Midbrain (tissue), 1 donor: ENCODE measurements around the gene SETD1A.
"Not testable (repeated sequence)": the region's sequence is repeated elsewhere in the genome, so short reads cannot be mapped to it uniquely, and the experiment has no call there.

Experiments used
- DNase-seq: peaks from one replicate; lab custom pipeline; 2025; lab: John Stamatoyannopoulos, UW

Gene SETD1A

DNA sequence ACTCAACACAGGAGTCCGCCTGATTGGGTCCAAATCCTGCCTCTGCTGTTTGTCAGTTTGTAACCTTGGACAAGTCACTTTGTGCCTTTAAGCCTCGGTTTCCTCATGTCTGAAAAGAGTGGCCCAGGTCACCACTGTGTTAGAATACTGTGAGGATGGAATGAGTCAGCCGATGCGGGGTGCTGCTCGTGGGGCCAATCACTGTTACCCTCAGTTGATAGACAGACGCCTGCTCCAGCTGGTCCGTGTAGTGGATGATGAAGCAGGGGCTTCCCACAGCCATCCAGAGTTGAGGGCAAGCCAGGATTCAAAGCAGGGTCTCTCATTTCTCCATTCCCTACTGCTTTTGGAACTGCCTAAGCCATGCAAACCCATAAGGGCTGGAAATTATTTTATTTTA is 28.4 kb upstream of the SETD1A start:
- no peak for DNase-seq

DNA sequence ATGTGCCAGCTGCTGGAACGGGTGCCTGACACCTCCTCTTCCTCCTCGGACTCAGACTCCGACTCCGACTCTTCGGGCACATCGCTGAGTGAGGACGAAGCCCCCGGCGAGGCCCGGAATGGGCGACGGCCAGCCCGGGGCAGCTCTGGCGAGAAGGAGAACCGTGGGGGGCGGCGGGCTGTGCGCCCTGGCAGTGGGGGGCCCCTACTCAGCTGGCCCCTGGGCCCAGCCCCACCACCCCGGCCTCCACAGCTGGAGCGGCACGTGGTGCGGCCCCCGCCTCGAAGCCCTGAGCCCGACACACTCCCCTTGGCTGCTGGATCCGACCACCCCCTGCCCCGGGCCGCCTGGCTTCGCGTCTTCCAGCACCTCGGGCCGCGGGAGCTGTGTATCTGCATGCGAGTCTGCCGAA is 27.4 kb upstream of the SETD1A start:
- DNase-seq = no peak

DNA sequence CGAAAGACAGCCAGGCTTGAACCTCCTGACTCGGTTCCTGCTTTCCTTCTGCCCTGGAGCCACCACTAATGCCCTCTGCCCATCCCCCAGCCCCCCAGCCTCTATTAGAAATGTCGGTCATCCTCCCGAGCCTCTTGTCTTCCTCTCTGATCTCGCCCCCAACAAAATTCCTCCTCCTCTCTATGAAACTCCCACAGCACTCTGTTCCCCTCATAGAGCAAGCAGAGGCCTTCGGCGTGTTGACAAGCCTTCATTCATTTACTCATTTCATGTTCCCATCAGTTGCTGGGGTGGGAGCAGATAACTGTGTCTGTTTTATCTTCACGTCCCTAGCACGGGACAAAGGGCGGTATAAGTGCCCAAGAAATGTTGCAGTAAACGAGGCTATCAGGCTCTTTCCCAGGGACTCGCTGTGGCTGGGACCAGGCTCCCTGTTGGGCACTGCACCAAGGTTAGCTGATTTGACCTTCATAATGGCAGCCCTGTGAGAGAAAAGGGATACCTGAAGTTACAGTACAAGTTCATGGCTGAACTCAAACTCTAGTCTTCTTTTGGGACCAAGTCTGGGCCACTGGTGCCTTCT is 26.4 kb upstream of the SETD1A start:
- no peak for DNase-seq

DNA sequence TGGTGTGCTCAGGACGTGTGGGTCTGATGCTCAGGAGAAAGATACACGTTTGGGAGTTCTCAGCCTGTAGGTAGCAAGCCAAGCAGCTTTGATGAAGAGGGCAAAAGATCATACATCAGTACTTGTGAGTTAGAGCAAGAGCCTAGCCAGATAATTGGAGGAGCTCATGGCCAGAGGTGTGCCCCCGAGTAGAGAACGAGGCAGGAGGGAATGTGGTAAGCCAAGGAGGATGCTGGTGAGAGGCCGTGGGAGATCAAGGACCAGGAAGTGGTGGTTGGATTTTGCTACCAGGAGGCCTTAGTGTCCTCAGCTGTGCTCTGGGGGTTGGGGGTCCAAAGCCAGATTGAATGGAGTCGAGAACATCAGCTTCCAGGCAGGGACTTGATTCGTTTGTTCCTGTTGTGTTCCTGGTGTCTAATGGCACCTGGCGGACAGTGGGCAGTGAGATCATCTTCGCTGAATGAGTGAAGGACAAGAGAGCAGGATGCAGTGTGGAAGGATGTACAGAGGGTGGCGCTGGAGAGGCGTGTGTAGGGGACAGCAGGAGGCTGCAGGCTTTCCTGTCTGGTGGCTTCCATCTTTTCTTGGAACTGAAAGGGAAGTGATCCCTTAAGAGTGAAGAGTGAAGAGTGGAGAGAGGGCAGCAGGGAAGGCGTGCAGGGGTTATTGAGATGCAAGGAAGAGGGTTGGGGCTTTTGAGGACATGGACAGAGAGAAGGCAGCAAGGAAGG is 22.6 kb upstream of the SETD1A start:
- peak; percentile 44 for DNase-seq

DNA sequence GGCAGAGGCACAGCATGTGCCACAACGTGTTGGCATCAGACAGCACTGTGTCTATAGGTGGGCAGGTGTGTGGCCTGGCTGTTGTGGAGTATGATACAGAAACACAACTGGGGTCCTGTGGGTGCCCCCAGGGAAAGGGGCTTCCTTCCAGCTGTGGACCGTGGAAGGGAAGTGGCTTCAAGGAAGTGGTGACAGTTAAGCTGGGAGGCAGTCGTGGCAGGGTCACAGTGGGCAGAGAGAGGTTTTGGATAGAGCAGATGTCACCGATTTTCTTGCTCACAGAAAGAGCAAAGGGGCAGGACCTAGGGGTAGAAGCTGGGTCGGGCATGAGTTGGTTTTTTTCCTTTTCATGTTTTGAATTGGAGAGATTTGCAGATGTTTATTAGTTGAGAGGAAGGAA is 19.9 kb upstream of the SETD1A start:
- no peak for DNase-seq

DNA sequence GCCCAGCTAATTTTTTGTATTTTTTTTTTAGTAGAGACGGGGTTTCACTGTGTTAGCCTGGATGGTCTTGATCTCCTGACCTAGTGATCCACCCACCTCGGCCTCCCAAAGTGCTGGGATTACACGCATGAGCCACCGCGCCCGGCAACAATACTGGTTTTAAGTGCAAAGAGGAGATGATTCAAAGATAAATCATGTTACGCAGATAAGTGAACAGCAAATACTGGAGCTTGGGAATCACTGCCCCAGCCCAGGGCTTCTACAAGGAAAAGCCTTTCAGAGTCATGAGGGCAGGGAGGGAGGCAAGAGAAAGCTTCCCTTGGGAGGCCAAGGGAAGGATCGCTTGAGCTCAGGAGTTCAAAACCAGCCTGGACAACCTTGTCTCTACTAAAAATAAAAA is 18.0 kb upstream of the SETD1A start:
- not testable (repeated sequence) for DNase-seq

GRCh38 chr16:30941600-30942425 is 15.7 kb upstream of the SETD1A start:
- peak; percentile 40 for DNase-seq

- no peak for DNase-seq
These were observed 15.1 kb upstream of the SETD1A start for GRCh38 chr16:30942426-30942806.

DNA sequence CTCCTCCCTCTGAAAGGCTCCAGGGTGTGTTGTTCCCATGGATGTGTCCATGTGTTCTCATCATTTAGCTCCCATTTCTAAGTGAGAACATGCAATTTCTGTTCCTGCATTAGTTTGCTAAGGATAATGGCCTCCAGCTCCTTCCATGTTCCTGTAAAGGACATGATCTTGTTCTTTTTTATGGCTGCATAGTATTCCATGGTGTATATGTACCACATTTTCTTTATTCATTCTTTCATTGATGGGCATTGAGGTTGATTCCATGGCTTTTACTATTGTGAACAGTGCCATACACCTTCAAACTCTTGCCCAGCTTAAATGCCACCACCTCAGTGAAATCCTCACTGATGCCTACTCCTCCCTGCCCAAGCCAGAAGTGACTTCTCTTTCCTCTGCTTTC is 13.2 kb upstream of the SETD1A start:
- no peak for DNase-seq

- no peak for DNase-seq
These were observed 10.6 kb upstream of the SETD1A start for GRCh38 chr16:30946671-30947540.

- no peak for DNase-seq
These were observed 10.1 kb upstream of the SETD1A start for GRCh38 chr16:30947541-30947858.

DNA sequence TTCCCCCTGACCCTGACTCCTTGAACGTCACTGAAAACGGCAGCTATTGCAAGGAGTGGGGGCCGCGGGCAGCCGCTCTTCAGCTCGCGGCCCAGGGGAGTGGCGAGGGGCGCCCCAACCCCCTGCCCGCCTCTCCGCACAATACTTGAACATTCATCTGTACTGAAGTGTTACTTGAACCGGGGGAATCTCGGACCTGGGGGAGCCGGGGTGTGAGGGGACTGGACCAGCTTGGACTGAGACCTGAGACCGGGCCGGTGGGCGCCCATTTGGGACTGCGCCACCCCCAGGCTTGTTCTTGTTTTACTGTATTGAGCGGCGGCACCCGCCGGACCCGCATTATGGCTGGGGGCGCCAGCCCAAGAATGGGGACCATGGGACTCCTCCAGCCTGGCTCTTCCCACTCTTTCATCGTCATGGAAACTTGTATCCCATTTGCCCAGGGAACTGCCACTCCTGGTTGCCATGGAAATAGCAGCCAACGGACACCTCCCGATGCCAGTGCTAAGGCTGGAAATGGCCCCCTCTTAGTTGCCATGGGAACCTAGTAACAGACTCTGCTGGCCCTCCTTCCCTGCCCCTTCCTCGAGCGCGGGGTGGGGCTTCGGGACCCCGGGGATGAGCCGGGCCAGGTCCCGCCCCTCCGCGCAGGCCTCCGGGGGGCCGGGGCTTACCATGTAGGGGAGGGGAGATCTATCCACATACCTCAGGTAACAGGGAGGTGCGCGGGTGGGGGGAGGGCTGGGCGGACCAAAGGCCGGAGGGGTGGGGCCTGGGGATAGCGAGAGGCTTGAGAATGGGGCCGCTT is 9.5 kb upstream of the SETD1A start:
- DNase-seq = peak; percentile 93

DNA sequence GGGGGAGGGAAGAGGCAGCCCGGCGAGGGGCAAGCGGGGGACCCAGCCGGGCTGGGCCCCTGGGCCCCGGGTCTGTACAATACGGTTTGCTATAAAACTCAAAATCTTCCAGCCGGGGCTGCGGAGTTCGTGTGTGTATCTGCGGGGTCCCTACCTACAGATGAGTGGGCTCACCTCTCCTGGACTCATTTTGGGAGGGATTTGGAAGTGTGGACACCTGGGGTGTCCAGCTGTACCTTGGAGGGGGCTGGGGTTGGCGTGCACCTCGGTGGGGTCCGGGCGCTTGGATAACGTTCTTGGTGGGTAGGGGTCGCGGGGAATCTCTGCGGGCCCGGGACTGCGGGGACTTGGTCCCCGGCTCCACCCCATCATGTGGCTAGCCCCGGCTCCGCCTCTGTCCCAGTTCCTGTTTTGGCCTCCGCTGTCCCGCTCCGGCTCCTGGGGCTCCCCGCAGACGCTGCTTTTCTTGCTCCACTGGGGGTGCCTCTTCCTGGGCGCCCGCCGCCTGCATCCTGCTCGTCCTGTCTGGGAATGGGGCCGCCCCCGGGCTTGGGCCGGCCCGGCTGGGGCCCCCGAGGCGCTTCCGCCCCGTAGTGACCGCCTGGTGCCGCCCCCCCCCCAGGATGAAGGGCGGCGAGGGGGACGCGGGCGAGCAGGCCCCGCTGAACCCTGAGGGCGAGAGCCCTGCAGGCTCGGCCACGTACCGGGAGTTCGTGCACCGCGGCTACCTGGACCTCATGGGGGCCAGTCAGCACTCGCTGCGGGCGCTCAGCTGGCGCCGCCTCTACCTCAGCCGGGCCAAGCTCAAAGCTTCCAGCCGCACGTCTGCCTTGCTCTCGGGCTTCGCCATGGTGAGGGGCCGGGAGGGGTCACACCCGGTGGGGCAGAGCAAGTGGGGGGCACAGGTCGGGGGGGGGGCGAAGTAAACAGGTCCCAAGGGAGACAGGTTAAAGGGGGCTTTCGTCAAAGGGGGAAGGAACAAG is 8.6 kb upstream of the SETD1A start, which contains the start of gene ORAI3:
ORAI3 (plus strand) TSS at position 402 of the 983 bp plus-strand sequence; CDS start at position 624, 222 bp downstream.
- peak; percentile 63 for DNase-seq

- DNase-seq = no peak
These were observed 7.7 kb upstream of the SETD1A start for GRCh38 chr16:30949650-30950515.

DNA sequence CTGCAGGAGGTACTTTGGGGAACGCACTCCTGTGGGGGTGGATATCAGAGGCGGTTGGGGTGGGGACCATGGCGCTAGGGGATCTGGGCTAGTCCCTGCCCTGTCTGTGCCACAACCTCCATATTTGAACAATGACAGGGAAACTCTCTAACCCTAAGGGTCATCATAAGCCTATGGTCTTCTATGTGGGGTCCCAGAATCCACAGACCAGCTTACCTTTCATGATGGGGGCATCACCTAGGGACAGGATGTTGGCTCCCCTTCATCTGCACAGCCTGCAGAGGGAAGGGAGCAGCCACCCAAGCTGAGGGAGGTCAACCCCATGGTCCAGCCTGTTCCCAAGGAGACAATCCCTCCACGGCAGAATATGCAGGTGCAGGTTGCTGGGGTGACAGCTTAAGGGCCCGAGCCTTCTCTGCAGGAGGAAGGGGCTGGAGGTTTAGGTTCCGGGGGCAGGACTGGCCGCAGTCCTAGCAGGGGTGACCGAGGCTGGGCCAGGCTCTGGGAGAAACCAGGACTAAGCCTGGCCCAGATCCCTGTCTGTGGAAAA is 7.0 kb upstream of the SETD1A start:
- DNase-seq = no peak

DNA sequence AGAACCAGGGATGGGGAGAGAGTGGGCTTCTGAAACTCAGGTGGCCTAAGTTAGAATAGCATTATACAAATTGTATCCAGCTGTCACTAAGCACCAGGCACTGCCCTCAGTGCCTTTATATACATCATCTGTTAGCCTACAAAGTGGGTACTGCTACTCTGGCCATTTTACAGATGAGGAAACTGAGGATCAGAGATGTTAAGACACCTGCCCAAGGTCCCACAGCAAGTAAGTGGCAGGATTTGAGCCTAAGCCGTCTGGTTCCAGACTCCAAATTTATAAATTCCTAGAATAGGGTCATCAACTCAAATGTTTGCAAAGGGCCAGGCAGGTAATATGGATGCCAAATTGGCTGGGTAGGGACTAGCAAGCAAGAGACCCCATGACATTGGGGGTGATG is 6.4 kb upstream of the SETD1A start:
- no peak for DNase-seq

DNA sequence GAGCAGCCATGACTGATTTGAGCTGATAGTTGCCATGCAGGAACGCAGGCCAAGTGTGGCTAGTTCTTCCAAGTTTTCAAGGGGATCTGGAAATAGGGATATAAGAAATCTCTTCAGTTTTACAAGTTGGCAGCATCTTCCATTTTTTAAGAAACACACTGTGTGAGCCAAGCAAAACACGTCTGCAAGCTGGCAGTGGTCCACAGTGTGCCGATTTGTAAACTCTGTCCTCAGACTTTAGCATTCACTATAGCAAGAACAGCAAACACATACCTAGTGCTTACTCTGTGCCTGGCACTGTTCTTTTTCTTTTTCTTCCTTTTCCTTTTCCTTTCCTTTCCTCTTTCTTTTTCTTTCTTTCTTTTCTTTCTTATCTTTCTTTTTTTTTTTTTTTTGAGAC is 5.8 kb upstream of the SETD1A start:
- no peak for DNase-seq

GRCh38 chr16:30953111-30953510 is 4.4 kb upstream of the SETD1A start:
- DNase-seq = no peak
